CD4-positive, alpha-beta T cell treated with Interleukin-15 for 1 hour (primary cell): ENCODE measurements around the gene B3GNT5.

Source experiments
- DNase-seq: peaks from one replicate; pipeline ENCODE4 v3.0.0-alpha.2; 2020

Gene B3GNT5

DNA sequence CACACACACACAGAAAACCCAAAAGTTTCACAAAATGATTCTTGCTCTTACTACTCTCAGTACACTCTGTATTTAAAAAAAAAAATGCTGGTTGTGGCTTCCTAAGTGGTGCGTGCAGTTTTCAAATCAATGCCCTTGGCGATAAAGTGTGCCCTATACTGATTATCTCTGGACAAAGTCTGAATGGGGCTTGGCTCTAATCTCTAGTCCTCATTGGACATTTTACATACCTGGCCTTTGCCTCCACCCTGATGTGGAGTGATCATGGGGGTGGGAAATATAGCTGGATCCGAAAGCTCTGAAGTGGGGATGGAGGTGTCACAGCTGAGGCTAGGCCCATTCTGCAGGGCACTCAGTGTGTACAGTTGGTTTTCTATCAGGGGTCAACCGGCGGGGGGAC, 14.1 kb downstream of the B3GNT5 start:
- no peak for DNase-seq

DNA sequence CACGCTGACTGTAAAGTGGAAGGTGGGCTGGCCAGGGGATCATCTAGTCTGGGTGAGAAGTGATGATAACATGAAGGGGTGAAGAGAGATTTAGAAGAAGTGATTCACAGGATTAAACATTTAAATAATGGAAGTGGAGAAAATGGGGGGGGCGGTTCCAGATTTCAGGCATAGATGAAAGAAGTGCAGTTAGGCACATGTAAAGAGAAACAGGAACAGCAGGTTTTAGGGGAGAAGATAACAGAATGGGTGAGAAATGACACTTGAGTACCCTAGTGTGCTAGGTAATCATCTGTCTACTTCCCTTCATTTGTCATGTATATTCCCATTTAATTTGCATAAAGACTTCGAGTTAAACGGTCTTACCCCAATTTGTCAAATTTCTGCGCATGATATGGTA, 15.3 kb downstream of the B3GNT5 start:
- no peak for DNase-seq

DNA sequence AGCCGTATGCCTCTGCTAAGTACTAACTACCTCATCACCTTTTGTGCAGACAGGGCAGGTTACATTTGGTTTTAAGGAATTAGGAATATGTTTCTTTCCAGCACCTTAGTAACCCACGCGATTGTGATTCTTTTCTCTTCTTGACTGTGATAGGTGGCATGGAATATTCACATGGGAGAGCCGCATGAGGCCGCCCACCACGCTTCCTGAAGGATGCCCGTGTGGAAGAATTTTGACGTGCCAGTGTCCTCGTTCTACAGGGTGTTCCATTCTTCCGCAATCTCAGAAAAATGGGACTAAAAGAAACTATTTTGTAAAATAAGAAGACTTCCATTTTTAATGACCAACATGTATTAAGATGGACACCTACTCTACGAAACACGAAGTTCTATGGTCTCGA, 16.3 kb downstream of the B3GNT5 start:
- no peak for DNase-seq

DNA sequence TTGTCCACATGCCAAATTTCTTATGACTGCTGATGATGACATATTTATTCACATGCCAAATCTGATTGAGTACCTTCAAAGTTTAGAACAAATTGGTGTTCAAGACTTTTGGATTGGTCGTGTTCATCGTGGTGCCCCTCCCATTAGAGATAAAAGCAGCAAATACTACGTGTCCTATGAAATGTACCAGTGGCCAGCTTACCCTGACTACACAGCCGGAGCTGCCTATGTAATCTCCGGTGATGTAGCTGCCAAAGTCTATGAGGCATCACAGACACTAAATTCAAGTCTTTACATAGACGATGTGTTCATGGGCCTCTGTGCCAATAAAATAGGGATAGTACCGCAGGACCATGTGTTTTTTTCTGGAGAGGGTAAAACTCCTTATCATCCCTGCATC, 17.3 kb downstream of the B3GNT5 start:
- no peak for DNase-seq

DNA sequence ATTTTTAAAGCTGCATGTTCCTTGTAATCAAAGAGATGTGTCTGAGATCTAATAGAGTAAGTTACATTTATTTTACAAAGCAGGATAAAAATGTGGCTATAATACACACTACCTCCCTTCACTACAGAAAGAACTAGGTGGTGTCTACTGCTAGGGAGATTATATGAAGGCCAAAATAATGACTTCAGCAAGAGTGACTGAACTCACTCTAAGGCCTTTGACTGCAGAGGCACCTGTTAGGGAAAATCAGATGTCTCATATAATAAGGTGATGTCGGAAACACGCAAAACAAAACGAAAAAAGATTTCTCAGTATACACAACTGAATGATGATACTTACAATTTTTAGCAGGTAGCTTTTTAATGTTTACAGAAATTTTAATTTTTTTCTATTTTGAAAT, 19.1 kb downstream of the B3GNT5 start:
- DNase-seq = no peak

DNA sequence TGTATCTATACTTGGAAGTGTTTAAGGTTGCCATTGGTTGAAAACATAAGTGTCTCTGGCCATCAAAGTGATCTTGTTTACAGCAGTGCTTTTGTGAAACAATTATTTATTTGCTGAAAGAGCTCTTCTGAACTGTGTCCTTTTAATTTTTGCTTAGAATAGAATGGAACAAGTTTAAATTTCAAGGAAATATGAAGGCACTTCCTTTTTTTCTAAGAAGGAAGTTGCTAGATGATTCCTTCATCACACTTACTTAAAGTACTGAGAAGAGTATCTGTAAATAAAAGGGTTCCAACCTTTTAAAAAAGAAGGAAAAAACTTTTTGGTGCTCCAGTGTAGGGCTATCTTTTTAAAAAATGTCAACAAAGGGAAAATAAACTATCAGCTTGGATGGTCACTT, 19.7 kb downstream of the B3GNT5 start:
- no peak for DNase-seq

DNA sequence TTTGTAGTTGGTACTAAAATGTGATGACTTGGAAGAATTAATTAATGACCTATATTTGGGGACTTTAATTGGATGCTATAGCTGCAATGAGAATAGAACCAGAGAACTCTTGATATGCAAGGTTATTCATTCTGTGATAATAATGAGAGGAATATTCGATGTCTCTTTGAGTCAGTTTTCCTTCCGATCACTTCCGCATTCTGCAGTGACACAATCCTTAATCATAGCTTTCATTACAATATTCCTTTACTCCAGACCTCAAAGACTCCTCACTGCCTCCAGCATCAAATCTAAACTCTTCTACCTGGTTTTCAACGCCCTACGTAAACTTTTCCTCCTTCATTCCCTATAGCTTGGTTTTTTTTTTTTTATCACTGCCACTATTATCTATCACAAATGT, 21.6 kb downstream of the B3GNT5 start:
- no peak for DNase-seq

DNA sequence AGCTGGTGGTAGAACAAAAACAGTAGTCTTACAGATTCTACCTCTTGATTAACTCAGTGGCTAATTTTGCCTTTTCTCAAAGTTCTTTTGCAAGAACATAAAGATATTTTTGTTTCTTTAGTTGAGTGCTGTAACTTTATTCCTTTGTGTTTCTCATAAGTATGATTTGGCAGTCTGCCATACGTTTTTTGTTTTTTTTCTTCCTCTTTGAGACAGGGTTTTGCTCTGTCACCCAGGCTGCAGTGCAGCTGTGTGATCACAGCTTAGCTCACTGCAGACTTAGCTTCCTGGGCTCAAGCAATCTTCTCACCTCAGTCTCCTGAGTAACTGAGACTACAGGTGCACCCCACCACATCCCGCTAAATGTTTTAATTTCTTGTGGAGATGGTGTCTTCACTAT, 22.4 kb downstream of the B3GNT5 start:
- DNase-seq = no peak

DNA sequence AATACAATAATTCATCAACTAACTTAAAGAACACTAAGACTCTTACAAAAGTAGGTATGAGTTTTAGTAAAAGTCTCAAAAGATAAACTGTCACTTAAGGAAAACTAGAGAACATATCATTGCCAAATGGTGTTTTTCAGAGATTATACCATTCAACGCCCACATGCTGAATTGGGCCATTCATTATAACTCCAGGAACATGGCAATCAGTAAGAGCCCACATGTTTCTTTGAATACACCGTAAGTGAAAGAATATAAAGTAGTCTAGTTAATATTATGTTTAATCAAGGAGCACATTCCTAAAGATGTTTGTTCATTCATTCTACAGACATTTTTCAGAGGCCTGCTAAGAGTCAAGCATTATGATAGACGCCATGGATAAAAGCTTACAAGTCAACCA, 22.9 kb downstream of the B3GNT5 start:
- DNase-seq = no peak

DNA sequence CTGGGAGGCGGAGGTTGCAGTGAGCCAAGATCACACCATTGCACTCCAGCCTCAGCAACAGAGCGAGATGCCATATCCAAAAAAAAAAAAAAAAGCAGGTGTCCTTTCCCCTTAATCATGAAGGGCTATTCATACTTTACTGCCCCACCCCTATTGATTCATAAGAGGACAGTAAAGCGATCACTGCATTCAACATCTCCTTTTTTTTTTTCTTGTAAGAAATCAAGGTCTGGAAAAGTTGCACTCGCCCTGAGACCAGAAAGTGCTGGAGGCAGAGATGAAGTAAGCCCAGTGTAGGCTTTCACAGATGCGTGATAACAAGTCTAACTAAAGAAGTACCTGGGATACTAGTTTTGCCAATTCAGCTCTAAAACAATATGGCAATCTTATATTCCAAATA, 24.2 kb downstream of the B3GNT5 start:
- DNase-seq = no peak

DNA sequence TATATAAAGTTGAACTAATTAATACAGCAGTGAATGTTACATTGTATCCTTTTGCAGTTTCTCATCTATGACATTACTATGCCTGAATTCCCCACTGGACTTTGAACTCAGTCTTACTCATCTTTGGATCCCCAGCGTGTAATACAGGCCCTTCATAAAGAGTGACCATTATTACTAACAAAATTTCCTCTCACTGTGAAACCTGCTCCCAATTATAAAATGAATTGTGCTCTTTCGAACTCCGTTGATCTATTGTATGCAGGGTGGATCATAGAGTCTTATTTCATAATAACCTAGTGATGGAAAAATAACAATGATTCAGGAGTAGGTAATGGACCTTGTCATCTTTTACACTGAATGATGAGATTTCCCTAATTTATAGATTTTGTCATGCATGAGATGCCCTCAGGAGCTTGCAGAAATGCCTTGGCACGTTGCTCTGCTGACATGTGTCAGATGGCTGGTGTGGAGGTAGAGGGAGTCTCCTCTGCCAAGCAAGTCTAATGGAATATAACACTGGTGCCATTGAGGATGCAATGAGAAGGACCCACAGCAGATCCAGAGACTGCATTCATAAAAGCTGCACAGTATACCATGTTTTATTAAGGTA, 25.5 kb downstream of the B3GNT5 start:
- DNase-seq = no peak

DNA sequence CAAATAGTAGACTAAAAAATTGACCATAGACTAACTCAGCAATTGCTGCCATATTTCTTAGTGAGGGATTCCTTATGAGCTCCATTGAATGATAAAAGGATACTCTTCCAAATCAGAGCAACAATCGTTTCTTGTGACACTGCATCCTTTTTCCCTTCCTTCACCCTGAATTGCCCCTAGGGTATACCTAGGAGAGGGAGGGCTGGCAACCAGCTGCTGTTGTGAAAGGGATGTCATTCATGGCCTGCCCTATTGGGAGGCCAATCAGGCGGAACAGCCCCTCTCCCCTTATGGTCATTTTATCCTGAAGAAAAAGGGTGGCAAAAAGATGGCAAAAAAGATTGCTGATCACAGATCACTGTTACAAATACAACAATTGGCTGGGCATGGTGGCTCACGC, 26.3 kb downstream of the B3GNT5 start:
- no peak for DNase-seq

DNA sequence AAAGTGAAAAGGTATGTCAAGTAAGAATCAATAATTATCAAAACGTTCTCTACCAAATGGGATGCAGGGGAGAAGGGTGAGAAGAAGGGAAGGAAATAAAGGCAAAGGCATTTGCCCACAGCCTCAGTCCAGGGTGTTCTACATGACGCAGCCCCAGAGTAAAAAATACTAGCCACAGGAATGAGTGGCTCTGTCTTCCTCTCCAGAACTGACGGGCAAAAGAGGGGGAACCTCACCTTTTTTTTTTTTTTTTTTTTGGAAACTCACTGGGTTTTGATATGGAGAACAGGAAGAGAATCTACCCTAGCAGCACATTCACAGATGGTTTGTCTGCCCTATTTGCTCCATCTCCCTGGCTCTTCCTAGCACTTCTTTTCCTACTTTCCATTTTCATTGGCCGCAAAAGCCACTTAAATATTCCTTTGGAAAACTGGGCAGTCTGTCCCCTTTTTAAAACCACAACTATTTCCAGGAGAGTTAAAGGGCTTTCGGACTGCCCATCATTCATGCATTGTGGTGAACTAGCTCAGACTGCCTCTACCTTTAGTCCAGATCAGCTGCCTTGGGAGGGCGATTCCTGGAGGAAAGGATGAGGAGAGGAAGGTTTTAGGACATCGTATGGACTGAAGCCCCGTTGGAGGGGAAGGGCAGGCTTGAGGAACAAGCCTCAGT, 28.2 kb downstream of the B3GNT5 start:
- DNase-seq = no peak

DNA sequence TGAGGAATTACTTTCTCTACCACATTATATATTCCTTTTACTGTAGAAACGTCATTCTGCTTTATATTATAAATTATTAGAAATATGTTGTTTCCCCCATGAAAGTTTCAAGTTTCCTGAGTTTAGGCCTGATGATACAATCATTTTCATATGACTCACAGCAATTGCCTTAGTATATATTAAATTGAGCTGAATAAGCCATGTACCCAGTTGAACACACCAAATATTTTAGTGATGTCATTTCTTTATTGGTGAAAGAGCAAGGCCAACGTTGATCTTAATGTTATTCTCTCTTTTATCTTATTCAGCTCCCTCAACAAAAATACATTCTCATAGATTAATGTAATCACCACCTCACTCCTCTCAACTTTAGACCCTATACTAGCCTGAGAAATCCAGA, 30.8 kb downstream of the B3GNT5 start:
- no peak for DNase-seq

DNA sequence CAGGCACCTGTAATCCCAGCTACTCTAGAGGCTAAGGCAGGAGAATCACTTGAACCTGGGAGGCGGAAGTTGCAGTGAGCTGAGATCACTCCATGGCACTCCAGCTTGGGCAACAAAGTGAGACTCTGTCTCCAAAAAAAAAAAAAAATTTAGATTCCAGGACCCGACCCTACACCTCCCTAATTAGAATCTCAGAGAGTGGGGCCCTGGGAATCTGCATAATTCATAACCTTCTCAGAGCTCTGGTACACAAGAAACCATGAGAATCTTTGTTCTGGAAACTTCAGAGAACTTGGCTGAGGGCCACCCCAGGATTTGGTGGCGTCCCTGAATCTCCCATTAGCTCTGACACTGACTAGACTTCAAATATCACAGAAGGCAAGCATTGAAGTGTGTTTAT, 31.5 kb downstream of the B3GNT5 start:
- no peak for DNase-seq

DNA sequence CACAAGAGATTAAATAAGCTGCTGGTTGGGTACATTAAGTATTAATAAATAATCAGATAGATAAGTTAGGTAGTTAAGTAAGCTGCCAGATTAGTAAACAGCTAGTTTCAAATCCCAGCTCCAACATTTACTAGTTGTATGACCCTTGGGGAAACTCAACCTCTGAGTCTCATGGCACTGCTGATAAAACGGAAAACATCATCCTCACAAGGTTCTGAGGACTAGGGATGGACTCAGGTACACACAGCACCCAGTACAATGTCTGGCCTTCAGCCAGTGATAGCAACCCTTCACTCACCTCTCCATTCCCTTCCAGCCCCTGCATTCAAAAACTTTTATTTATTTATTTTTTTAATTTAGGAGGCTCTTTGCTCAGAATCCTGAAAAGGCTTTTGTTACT, 32.3 kb downstream of the B3GNT5 start:
- no peak for DNase-seq

DNA sequence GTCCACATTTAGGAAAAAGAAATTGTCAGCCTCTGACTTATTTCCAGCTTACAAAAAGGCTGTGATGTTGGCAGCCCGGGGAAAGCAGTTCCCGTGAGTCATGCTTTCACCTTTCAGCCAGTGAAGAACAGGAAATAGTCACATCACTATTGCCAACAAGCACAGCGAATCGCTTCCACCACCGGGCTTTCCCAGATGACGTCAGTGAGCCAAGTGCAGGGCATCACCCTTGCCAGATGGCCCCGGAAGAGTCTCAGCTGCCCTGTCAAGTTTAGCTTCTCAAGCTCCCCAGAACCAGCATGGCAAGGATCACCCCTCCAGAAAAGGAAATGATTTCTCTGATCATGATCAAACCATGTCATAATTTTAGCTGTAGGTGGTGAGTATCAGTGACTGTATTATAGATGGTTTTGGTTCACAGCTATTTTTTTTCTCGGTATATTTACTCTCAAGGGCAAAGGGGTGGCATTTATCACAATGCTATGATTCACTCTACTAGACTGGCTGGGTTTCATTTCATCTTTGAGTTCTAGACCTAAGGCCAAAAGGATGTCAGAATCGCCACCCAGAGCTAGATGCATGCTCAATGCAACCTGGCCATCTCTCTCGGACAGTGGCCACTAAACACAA, 32.9 kb downstream of the B3GNT5 start:
- peak; percentile 95 for DNase-seq

DNA sequence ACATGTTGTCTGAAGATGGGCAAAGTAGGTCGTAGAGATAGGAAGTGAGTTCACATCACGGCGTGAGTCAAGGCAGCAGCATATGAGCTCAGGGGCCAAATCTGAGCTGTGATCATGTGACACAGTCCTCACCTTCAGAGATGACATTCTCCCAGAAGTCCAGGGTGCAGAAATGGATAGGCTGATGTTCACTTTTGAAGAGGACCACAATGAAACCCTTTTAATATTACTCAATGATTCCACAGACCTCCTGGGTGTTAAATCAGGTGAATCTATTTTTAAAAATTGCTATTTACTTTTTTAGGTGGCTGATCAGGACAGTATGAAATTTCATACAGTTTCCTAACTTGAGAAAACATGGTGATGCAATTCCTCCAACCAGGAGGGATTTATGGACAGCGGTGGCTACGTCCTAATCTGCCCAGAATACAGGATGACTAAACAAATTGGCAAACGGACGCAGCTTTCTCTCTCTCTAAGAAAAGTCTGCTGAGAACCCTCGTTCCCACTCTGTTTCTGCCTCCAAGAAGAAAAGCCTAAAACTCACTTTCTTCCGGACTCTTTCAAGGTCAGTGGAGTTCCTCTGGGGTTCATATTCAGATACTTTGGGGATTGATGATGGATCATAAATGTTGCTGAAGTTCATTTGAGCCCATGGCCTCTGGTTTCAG, 34.4 kb downstream of the B3GNT5 start:
- DNase-seq = no peak

DNA sequence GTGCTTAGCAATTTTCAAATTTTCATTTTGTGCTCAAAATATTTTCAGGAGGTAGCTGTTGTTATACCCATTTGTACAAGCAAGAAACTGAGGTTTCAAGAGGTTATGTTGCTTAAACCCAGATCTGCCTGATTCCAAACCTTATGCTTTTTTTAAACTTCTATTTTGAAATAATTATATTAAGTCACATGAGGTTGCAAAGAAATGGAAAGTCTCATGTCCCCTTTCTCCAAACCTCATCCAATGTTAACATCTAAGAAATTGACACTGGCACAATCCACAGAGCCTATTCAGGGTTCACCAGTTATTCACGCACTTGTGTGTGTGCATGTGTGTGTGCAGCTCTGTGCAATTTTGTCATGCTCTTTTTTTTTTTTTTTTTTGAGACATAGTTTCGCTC, 35.1 kb downstream of the B3GNT5 start:
- no peak for DNase-seq

DNA sequence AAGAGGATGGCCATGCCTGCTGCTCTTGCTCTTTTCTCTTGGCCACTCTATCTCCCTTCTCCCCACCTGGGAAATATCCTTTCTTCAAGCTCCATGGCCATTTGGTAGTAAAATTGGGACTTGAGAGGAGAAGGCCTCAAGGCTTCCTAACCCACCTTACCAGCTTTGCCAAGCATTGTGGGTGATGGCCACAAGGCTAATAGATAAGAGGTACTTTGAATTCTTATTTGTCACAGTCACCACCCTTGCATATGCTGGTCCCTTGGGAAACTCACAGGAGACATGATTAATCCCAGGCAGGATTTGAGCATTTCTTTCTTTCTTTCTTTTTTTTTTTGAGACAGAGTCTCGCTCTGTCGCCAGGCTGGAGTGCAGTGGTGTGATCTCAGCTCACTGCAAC, 37.2 kb downstream of the B3GNT5 start:
- no peak for DNase-seq

DNA sequence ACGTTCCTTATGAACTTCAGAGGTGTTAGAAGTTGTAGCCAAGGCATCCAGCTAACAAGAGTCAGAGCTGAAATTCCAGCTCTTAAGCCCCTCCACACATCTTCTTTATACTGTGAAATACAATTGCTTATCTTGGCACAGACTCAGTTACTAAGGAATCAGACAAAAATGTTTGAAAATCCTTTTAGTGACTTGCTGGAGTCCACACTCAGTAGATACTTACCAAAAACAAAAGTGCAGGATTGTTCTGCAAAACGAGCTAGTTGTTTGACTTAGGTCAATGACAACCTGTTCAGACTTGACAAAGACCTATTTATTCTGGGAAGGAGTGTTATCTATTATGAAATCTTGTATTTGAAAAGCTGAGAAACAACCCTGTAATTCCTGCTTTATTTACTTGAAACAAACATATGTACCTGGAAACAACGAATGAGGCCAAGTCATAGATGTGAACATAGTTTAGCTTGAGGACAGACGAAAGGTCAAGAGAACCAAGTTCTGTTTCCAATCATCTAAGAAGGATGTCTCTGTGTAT, 38.5 kb downstream of the B3GNT5 start:
- DNase-seq = no peak

DNA sequence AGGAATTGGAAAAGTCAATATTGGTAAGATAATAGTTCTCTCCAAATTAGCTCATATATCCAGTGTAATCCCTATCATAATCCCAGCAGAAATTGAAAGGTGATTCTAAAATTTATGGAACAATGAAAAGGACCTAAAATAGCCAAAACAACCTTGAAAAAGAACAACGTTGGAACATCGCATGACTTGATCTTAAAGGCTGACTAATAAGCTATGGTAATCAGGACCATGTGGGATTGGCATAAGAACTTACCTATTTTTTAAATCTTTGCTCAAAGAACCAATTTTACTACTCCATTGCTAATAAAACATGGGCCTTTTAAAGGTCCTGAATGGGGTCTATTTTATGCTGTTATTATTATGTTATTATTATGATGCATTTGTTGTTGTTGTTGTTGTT, 40.9 kb downstream of the B3GNT5 start:
- DNase-seq = no peak

DNA sequence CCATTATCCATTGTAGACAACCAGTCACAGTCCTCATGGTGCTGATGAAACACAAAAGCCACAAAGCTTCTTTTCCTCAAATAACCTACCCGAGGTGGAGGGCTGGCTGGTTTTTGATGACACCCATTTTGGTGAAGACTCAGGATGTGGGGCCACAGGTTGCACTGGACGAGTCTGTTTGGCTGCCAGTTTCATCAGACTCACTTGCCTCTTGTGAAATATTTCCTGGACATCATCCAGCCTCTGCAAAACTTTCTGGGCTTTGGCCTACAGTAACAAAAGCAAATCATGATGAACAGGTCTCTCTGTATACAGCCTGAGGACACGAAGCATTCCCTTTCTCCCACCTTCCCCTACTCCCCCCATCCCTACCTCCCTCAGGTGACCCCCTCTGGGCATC, 42.2 kb downstream of the B3GNT5 start:
- peak; percentile 38 for DNase-seq

DNA sequence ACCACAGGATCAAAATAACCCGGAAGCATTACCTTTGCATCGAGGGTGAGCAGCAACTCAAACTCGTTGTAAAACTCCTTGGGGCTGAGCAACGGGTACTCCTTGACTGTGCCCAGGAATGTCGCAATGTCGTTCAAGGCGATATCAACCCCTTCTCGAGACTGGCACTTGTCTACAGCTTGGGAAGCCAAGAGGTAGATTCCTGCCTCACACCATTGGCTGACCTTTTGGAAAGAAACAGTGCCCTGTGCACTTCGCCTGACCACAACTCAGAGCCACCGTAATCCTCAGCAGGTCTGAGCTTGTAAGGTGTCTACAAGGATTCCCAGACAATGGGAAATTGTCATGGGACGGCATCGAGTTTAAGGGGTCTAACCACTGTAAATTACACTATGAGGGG, 43.9 kb downstream of the B3GNT5 start:
- no peak for DNase-seq
